Parathyroid adenoma (tissue), 2 donors: Measurements from ENCODE around the gene FHOD3.
"Not testable (repeated sequence)": the region's sequence is repeated elsewhere in the genome, so short reads cannot be mapped to it uniquely, and the experiment has no call there.

ENCODE experiments used
- H2AFZ ChIP-seq: fragments of 300-600 bp; sonication (generic); one replicate; pipeline ENCODE4 v1.7.0; 2017; ENCODE audit warnings: antibody characterized with exemption, mild to moderate bottlenecking
- H3K27ac ChIP-seq: fragments of 300-600 bp; sonication (generic); one replicate; pipeline ENCODE4 v1.7.0; 2017
- H3K27me3 ChIP-seq: fragments of 300-600 bp; sonication (generic); one replicate; pipeline ENCODE4 v1.7.0; 2017; ENCODE audit warnings: low read length; ENCODE audit not compliant: control insufficient read depth, insufficient read depth
- H3K36me3 ChIP-seq: fragments of 300-600 bp; sonication (generic); one replicate; pipeline ENCODE4 v1.7.0; 2017; ENCODE audit warnings: low read length; ENCODE audit not compliant: control insufficient read depth, insufficient read depth
- H3K4me1 ChIP-seq: fragments of 300-600 bp; sonication (generic); one replicate; pipeline ENCODE4 v1.7.0; 2017; ENCODE audit warnings: control low read depth
- H3K4me2 ChIP-seq: fragments of 300-600 bp; sonication (generic); one replicate; pipeline ENCODE4 v1.7.0; 2017; ENCODE audit warnings: low read length
- H3K4me3 ChIP-seq: fragments of 300-600 bp; sonication (generic); one replicate; pipeline ENCODE4 v1.7.0; 2017; ENCODE audit warnings: low read depth, low read length
- H3K79me2 ChIP-seq: fragments of 300-600 bp; sonication (generic); one replicate; pipeline ENCODE4 v1.7.0; 2017; ENCODE audit warnings: control low read depth
- H3K9ac ChIP-seq: fragments of 300-600 bp; sonication (generic); one replicate; pipeline ENCODE4 v1.7.0; 2017; ENCODE audit warnings: mild to moderate bottlenecking
- H3K9me3 ChIP-seq: fragments of 300-600 bp; sonication (generic); one replicate; pipeline ENCODE4 v1.7.0; 2017; ENCODE audit warnings: low read length; ENCODE audit not compliant: control insufficient read depth
- CTCF ChIP-seq: fragments of 300-600 bp; sonication (generic); IDR thresholded peaks from one replicate; pipeline ENCODE4 v1.7.0; 2017; ENCODE audit warnings: antibody characterized with exemption, mild to moderate bottlenecking
- donor health status: primary hyperparathyroidism.

Gene FHOD3

GRCh38 chr18:36761186-36761698 is 463.7 kb downstream of the FHOD3 start:
- no peak for TF ChIP-seq CTCF
- Histone ChIP-seq H2AFZ (no peak overlapping the region), H3K9ac (no peak overlapping the region), H3K79me2 (no peaks in the 10 kb centered on the region), H3K27me3 (no peaks in the 10 kb centered on the region), H3K4me3 (no peak overlapping the region), H3K4me2 (no peak overlapping the region), H3K36me3 (no peaks in the 10 kb centered on the region), H3K27ac (no peak overlapping the region), H3K4me1 (no peaks in the 10 kb centered on the region), H3K9me3 (no peaks in the 10 kb centered on the region)

GRCh38 chr18:36762074-36762473 is 464.6 kb downstream of the FHOD3 start:
- Histone ChIP-seq H3K9me3 (no peaks in the 10 kb centered on the region), H3K36me3 (no peaks in the 10 kb centered on the region)

GRCh38 chr18:36762965-36763364 is 465.5 kb downstream of the FHOD3 start:
- H3K4me3 ChIP-seq, H3K79me2 ChIP-seq, H3K9me3 ChIP-seq: not testable (repeated sequence)

More at GRCh38 chr18:36762074-36762473, 464.6 kb downstream of the FHOD3 start:
- Histone ChIP-seq H3K4me1 (no peaks in the 10 kb centered on the region), H3K4me3 (no peak overlapping the region), H3K27me3 (no peaks in the 10 kb centered on the region), H3K27ac (no peak overlapping the region), H2AFZ (no peak overlapping the region), H3K4me2 (no peak overlapping the region), H3K79me2 (no peaks in the 10 kb centered on the region), H3K9ac (no peak overlapping the region)
- TF ChIP-seq CTCF = no peak

GRCh38 chr18:36766836-36767235 is 469.3 kb downstream of the FHOD3 start:
- H3K27ac ChIP-seq = no peak overlapping the region
- H3K4me3 ChIP-seq = no peak overlapping the region
- no peak overlapping the region for H3K9ac ChIP-seq
- no peaks in the 10 kb centered on the region for H3K36me3 ChIP-seq
- no peak overlapping the region for H2AFZ ChIP-seq
- no peaks in the 10 kb centered on the region for H3K4me1 ChIP-seq
- H3K79me2 ChIP-seq = no peaks in the 10 kb centered on the region
- H3K9me3 ChIP-seq = no peaks in the 10 kb centered on the region
- no peaks in the 10 kb centered on the region for H3K27me3 ChIP-seq
- no peak overlapping the region for H3K4me2 ChIP-seq
- no peak for TF ChIP-seq CTCF

More at GRCh38 chr18:36762965-36763364, 465.5 kb downstream of the FHOD3 start:
- not testable (repeated sequence) for H3K27ac ChIP-seq, H2AFZ ChIP-seq, H3K4me1 ChIP-seq, H3K36me3 ChIP-seq, H3K9ac ChIP-seq, H3K27me3 ChIP-seq, H3K4me2 ChIP-seq

GRCh38 chr18:36769172-36769571 is 471.7 kb downstream of the FHOD3 start:
- H3K27me3 ChIP-seq = no peaks in the 10 kb centered on the region
- no peak overlapping the region for H3K4me3 ChIP-seq
- TF ChIP-seq CTCF = no peak
- no peak overlapping the region for H3K9ac ChIP-seq
- H3K79me2 ChIP-seq = no peaks in the 10 kb centered on the region
- H3K27ac ChIP-seq = no peak overlapping the region
- H3K36me3 ChIP-seq = no peaks in the 10 kb centered on the region
- no peaks in the 10 kb centered on the region for H3K4me1 ChIP-seq
- no peak overlapping the region for H3K4me2 ChIP-seq
- no peaks in the 10 kb centered on the region for H3K9me3 ChIP-seq
- no peak overlapping the region for H2AFZ ChIP-seq
